Upper lobe of right lung (tissue), 1 donor: ENCODE data around the gene HPX. TPM values are rescaled to one million over a fixed set of nuclear protein-coding genes. Genes with fewer than 3 reads are reported as not detected.
A peak's percentile ranks its signal among the peaks of the same experiment; 100 is the strongest.

ENCODE experiments used
- ATAC-seq: fragments of 200-7000 bp; cut with Tn5 transposase; one replicate; pipeline ENCODE4 v1.9.1; 2020; ENCODE audit warnings: mild to moderate bottlenecking, moderate library complexity
- DNase-seq: peaks from one replicate; pipeline ENCODE4 v3.0.0-alpha.2; 2020
- H3K27ac ChIP-seq: fragments of 200-600 bp; one replicate; pipeline ENCODE4 v1.8.0; 2022
- H3K27me3 ChIP-seq: fragments of 200-600 bp; one replicate; pipeline ENCODE4 v1.8.0; 2022; ENCODE audit warnings: mild to moderate bottlenecking
- H3K36me3 ChIP-seq: fragments of 200-600 bp; one replicate; pipeline ENCODE4 v1.8.0; 2022
- H3K4me1 ChIP-seq: fragments of 200-600 bp; one replicate; pipeline ENCODE4 v1.8.0; 2022
- H3K4me3 ChIP-seq: fragments of 200-600 bp; one replicate; pipeline ENCODE4 v1.8.0; 2022; ENCODE audit warnings: mild to moderate bottlenecking
- H3K9me3 ChIP-seq: fragments of 200-600 bp; one replicate; pipeline ENCODE4 v1.8.0; 2022
- intact Hi-C: fragments of 100-400 bp; cut with DNase I; formaldehyde crosslinking; loops from one replicate; pipeline ENCODE4 v1.11.0; 2022
- total RNA-seq: library from RNA; stranded (reverse); fragmentation: NEBNext Ultra II Directional; extraction: Animal tissue kit (Norgen Biotek cat#: 25700); gene quantifications from one replicate; pipeline ENCODE4 v1.2.1, GENCODE V29; 2021
- TF ChIP-seq, protein P1 (sequence below): fragments of 200-600 bp; IDR thresholded peaks from one replicate; pipeline ENCODE4 v1.8.0; 2022; ENCODE audit warnings: antibody characterized with exemption
- donor health status: DM: no; HTN: yes; CAD: no; lungs with severe emphysema.

HPX gene
- total RNA-seq, 1 donor from 2014 or later: 1.4 TPM

DNA sequence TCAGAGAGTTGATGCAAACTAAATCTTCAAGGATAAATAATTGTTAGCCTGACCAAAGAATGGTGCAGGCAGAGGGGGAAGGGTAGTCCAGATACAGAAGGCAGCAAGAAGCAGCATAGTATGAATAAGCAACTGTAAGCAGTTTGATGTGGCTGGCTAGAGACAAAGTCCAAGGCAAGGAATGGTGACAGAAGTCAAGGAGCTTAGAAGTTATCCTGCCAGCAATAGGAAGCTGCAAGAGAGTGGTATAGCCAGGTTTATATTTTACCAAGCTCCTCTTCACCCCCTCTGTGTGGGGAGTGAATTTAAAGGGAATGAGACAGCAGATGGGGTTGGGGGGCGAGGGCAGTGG, 18.3 kb upstream of the HPX start:
- no peak for ATAC-seq
- no peak for DNase-seq
- peaks cover 78% of the 10 kb centered on the region for H3K36me3 ChIP-seq

DNA sequence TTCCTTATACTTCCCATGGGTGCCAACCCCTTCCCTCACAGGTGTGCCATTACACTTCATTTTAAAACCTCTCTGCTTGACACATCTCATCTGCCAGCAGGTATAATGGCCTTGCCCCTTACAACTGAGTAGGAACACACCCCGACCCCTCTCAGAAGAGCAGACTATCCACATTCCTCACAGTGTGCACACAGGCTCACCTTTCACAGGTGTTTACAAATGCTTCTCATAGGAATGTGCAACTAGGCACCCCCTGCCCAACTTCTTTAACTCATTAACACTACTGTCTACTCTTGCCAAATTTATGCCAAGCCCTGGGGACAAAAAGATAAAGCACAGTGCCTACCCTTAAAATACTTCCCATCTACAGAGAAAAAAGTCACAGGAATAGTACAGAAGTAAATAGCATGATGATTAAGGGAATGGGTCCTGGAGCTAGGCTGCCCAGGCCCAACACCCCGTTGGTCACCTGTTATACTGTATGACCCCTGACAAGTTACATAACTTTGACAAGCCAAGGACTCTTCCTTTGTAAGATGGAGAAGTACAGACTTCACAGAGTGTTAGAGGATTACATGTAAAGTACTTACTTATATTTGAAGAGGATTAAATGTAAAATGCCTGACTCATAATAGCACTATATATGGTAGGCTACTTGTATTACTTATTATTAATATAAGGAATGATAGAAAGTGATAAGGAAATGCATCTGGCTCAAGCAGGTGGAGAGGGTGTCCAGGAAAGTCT, 17.7 kb upstream of the HPX start:
- no peaks in the 10 kb centered on the region for H3K9me3 ChIP-seq
- TF ChIP-seq, protein P1, sequence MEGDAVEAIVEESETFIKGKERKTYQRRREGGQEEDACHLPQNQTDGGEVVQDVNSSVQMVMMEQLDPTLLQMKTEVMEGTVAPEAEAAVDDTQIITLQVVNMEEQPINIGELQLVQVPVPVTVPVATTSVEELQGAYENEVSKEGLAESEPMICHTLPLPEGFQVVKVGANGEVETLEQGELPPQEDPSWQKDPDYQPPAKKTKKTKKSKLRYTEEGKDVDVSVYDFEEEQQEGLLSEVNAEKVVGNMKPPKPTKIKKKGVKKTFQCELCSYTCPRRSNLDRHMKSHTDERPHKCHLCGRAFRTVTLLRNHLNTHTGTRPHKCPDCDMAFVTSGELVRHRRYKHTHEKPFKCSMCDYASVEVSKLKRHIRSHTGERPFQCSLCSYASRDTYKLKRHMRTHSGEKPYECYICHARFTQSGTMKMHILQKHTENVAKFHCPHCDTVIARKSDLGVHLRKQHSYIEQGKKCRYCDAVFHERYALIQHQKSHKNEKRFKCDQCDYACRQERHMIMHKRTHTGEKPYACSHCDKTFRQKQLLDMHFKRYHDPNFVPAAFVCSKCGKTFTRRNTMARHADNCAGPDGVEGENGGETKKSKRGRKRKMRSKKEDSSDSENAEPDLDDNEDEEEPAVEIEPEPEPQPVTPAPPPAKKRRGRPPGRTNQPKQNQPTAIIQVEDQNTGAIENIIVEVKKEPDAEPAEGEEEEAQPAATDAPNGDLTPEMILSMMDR: no peak
- intact Hi-C loops: no loop called here
- DNase-seq (no peak), ATAC-seq (peak; percentile 86)
- H3K4me3 ChIP-seq: no peak overlapping the region
- peaks cover 78% of the 10 kb centered on the region for H3K36me3 ChIP-seq
- H3K4me1 ChIP-seq: no peaks in the 10 kb centered on the region
- no peaks in the 10 kb centered on the region for H3K27me3 ChIP-seq
- H3K27ac ChIP-seq: no peak overlapping the region

More for the DNA sequence above, 18.3 kb upstream of the HPX start:
- Histone ChIP-seq H3K27me3 (no peaks in the 10 kb centered on the region), H3K27ac (no peak overlapping the region), H3K9me3 (no peaks in the 10 kb centered on the region), H3K4me1 (no peaks in the 10 kb centered on the region), H3K4me3 (no peak overlapping the region)
- TF ChIP-seq, protein P1: no peak
- intact Hi-C loops: no loop called here

DNA sequence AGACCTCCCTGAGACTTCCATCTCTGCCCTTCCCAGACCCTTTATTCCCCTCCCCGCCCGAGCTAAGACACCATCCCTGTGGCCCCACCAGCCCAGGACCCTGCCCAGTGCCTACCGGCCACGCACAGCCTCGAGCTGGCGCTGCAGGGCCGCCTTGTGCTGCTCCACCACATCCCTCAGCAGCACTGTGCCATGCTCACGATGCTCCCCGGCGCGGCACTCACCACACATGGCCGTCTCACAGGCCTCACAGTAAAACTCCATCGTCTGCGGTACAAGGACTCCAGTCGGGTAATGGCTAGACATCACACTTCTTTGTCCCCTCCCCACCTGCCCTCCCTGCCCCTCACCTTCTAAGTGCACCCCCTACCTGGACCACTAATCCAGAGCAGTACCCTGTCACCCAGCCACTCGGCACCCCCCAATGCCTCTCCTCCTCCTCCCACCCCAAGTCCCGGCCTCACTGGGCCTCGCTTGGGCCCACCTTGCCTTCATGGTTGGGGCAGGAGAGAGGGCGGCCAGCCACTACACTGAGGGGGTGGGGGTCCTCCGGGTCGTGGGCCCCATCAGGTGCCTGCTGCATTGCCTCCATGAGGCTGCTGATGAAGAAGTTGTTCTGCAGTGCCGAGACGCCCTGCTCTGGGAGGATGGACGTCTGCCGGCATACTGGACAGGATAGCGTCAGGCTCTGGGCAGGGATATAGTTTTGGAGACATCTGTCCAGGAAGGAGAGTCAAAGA, 17.0 kb upstream of the HPX start:
- no peak for DNase-seq
- ATAC-seq: peak; percentile 11
- Histone ChIP-seq H3K9me3 (no peaks in the 10 kb centered on the region), H3K4me1 (no peaks in the 10 kb centered on the region), H3K27ac (no peak overlapping the region), H3K27me3 (no peaks in the 10 kb centered on the region), H3K36me3 (peaks cover 80% of the 10 kb centered on the region), H3K4me3 (no peak overlapping the region)
- intact Hi-C loops: no loop called here
- TF ChIP-seq, protein P1: no peak

DNA sequence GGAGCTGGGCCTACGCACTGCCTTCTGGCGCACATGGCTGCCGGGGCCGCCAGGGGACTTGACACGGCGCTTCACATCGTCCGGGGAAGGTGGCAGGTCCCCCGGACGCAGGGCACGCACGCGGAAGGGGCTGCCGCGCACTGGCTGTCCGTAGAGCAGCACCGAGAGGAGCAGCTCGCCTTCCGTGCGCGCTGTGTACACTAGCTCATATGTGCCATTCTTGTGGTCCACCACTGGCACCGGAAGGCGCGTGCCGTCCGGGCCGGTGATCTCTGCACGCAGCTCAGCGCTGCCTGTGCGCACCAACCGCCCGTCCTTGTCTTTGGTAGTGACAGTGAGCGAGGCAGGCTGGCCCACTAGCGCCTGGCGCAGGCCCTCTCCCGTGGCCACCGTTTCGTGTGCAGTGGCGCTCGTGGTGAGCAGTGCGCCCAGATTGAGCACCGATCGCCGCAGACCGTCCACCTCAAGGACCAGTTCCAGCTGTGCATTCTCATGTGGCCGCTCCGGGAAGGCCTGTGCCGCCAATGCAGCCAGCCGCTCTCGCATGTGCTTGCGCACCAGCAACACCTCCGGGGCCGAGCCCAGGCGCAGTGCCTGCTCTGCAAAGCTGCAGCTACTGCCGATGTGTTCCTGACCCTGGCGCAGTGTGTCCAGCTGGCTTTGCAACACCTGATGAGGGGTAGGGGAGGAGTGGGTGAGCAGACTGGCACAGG, 15.7 kb upstream of the HPX start:
- DNase-seq: no peak
- H3K36me3 ChIP-seq: peaks cover 92% of the 10 kb centered on the region

DNA sequence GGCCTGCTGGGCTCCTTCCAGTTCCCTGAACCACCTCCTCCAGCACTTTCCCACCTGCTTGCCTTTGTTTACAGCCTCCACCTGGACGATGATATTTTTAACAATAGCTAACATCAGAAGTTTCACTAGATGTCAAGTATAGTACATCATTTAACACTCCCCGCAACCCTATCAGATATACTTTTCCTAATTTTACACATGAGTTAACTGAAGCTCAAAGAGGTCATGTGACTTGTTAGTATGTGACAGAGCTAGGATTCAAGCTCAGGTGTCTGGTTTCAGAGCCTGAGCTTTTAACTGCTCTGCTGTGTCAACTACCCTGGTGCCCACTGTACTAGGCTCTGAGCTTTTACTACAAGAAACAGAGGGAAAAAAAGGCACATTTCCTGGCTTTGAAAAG, 14.3 kb upstream of the HPX start:
- ATAC-seq: no peak
- TF ChIP-seq, protein P1: no peak

More for the DNA sequence above, 15.7 kb upstream of the HPX start:
- no peaks in the 10 kb centered on the region for H3K27me3 ChIP-seq
- H3K27ac ChIP-seq: no peak overlapping the region
- no peaks in the 10 kb centered on the region for H3K9me3 ChIP-seq
- no peak for ATAC-seq
- H3K4me3 ChIP-seq: no peak overlapping the region
- TF ChIP-seq, protein P1: no peak
- intact Hi-C loops: no loop called here
- no peaks in the 10 kb centered on the region for H3K4me1 ChIP-seq

More for the DNA sequence above, 14.3 kb upstream of the HPX start:
- Histone ChIP-seq H3K36me3 (peaks cover 98% of the 10 kb centered on the region), H3K27me3 (no peaks in the 10 kb centered on the region), H3K4me3 (no peak overlapping the region), H3K27ac (no peak overlapping the region), H3K9me3 (no peaks in the 10 kb centered on the region), H3K4me1 (no peaks in the 10 kb centered on the region)
- no peak for DNase-seq
- intact Hi-C loops: no loop called here
